IMR-90 (cell line): ENCODE results near the gene GNG7. TPM values are rescaled to one million over a fixed set of nuclear protein-coding genes. Genes with fewer than 3 reads are reported as not detected.

ENCODE experiments used
- ATAC-seq: fragments of 200-7000 bp; cut with Tn5 transposase; 2 replicates; pipeline ENCODE4 v1.9.1; 2020; ENCODE audit warnings: low read depth, mild to moderate bottlenecking, moderate library complexity
- BruUV-seq: library from RNA; stranded (reverse); fragments of 400-500 nt; replicated peaks from 2 replicates; lab custom pipeline; 2021; lab: Mats Ljungman, UMichigan
- CTCF ChIA-PET: fragments of 300-600 bp; formaldehyde crosslinking; extraction: SDS; loops from one replicate; lab custom pipeline; 2021; ENCODE audit warnings: antibody characterized with exemption; lab: Yijun Ruan, JAX
- POLR2A ChIA-PET: fragments of 300-600 bp; sonication (Branson Sonifier 250); formaldehyde crosslinking; loops from one replicate; lab custom pipeline; 2022; ENCODE audit warnings: antibody characterized with exemption; ENCODE audit not compliant: unreplicated experiment; lab: Charles Lee
- DNase-seq: peaks from one replicate; pipeline ENCODE4 v3.0.0; 2013
- H2AFZ ChIP-seq: replicated peaks from 2 replicates; pipeline ENCODE3; 2013; ENCODE audit warnings: low read length, mild to moderate bottlenecking; ENCODE audit not compliant: poor library complexity
- H2AK5ac ChIP-seq: 2 replicates; pipeline ENCODE4 v1.6.1; 2013; ENCODE audit warnings: low read depth, low read length, inconsistent platforms
- H2AK9ac ChIP-seq: replicated peaks from 2 replicates; pipeline ENCODE3; 2013; ENCODE audit warnings: mild to moderate bottlenecking, low read depth, low read length, moderate library complexity; ENCODE audit not compliant: poor library complexity
- H2BK120ac ChIP-seq: 2 replicates; pipeline ENCODE4 v1.6.1; 2013; ENCODE audit warnings: low read depth, low read length, inconsistent platforms
- H2BK15ac ChIP-seq: 3 replicates; pipeline ENCODE4 v1.6.1; 2013; ENCODE audit warnings: low read depth, low read length, inconsistent platforms
- H2BK20ac ChIP-seq: 2 replicates; pipeline ENCODE4 v1.6.1; 2013; ENCODE audit warnings: low read depth, mild to moderate bottlenecking, inconsistent platforms, low read length, moderate library complexity
- H2BK5ac ChIP-seq: 2 replicates; pipeline ENCODE4 v1.6.1; 2013; ENCODE audit warnings: mild to moderate bottlenecking, low read depth, low read length, inconsistent platforms; ENCODE audit not compliant: poor library complexity, severe bottlenecking
- H3K14ac ChIP-seq: replicated peaks from 2 replicates; pipeline ENCODE4 v1.6.1; 2013; ENCODE audit warnings: low read depth, low read length, inconsistent platforms
- H3K18ac ChIP-seq: 2 replicates; pipeline ENCODE4 v1.6.1; 2013; ENCODE audit warnings: low read depth, low read length, control low read depth
- H3K23ac ChIP-seq: 2 replicates; pipeline ENCODE4 v1.6.1; 2013; ENCODE audit warnings: low read depth, low read length, inconsistent platforms
- H3K27ac ChIP-seq: 2 replicates; pipeline ENCODE4 v1.5.1; 2013; ENCODE audit warnings: mild to moderate bottlenecking, control low read depth, low read length; ENCODE audit not compliant: insufficient read depth
- H3K27me3 ChIP-seq: 2 replicates; pipeline ENCODE4 v1.6.1; 2013; ENCODE audit warnings: low read length; ENCODE audit not compliant: control insufficient read depth, insufficient read depth
- H3K36me3 ChIP-seq: 2 replicates; pipeline ENCODE4 v1.6.1; 2013; ENCODE audit warnings: low read length, mixed read lengths; ENCODE audit not compliant: control insufficient read depth, insufficient read depth
- H3K4ac ChIP-seq: 2 replicates; pipeline ENCODE4 v1.6.1; 2013; ENCODE audit warnings: low read depth, low read length, inconsistent platforms
- H3K4me1 ChIP-seq: 2 replicates; pipeline ENCODE4 v1.6.1; 2013; ENCODE audit warnings: low read length, mixed read lengths; ENCODE audit not compliant: control insufficient read depth, insufficient read depth
- H3K4me2 ChIP-seq: 2 replicates; pipeline ENCODE4 v1.6.1; 2013; ENCODE audit warnings: low read depth, mild to moderate bottlenecking, control low read depth, low read length, moderate library complexity
- H3K4me3 ChIP-seq: 2 replicates; pipeline ENCODE4 v1.5.1; 2013; ENCODE audit warnings: low read depth, mild to moderate bottlenecking, control low read depth, low read length, moderate library complexity; ENCODE audit not compliant: insufficient read depth
- H3K56ac ChIP-seq: 2 replicates; pipeline ENCODE4 v1.6.1; 2013; ENCODE audit warnings: low read length, inconsistent platforms; ENCODE audit not compliant: insufficient read depth; ENCODE audit errors: extremely low read depth
- H3K79me1 ChIP-seq, 2 experiments: 2 replicates each; pipeline ENCODE4 v1.6.1; 2013; ENCODE audit warnings: low read length in 2 of 2, inconsistent platforms in 1 of 2, low read depth in 1 of 2
- H3K9ac ChIP-seq: 2 replicates; pipeline ENCODE4 v1.6.1; 2013; ENCODE audit warnings: low read depth, low read length, control low read depth
- H3K9me1 ChIP-seq: 2 replicates; pipeline ENCODE4 v1.6.1; 2013; ENCODE audit warnings: low read length, inconsistent platforms; ENCODE audit not compliant: insufficient read depth
- H3K9me3 ChIP-seq: 2 replicates; pipeline ENCODE4 v1.6.1; 2013; ENCODE audit warnings: low read length; ENCODE audit not compliant: control insufficient read depth, insufficient read depth
- H4K20me1 ChIP-seq: 2 replicates; pipeline ENCODE4 v1.6.1; 2013; ENCODE audit warnings: low read length, inconsistent platforms; ENCODE audit not compliant: insufficient read depth
- H4K5ac ChIP-seq: 2 replicates; pipeline ENCODE4 v1.6.1; 2013; ENCODE audit warnings: mild to moderate bottlenecking, low read depth, low read length, control low read depth
- H4K8ac ChIP-seq, 2 experiments: 2 replicates each; pipeline ENCODE4 v1.6.1; 2013; ENCODE audit warnings: low read depth in 2 of 2, low read length in 2 of 2, control low read depth in 1 of 2, inconsistent platforms in 1 of 2
- H4K91ac ChIP-seq: 2 replicates; pipeline ENCODE4 v1.6.1; 2013; ENCODE audit warnings: low read depth, low read length, inconsistent platforms; ENCODE audit not compliant: insufficient read depth
- BHLHE40 ChIP-seq: fragments of 150-350 bp; IDR thresholded peaks from 2 replicates; pipeline ENCODE4 v1.6.1; 2016; ENCODE audit warnings: mild to moderate bottlenecking, low read depth, low read length
- CEBPB ChIP-seq: IDR thresholded peaks from 2 replicates; pipeline ENCODE4 v1.6.1; 2012; ENCODE audit warnings: low read depth, low read length, improper control_type of control experiment
- CHD1 ChIP-seq: IDR thresholded peaks from 2 replicates; pipeline ENCODE4 v1.6.1; 2012; ENCODE audit warnings: low read depth, low read length, improper control_type of control experiment
- FOS ChIP-seq: fragments of 150-350 bp; IDR thresholded peaks from 2 replicates; pipeline ENCODE4 v1.6.1; 2016; ENCODE audit warnings: low read depth, low read length
- MAZ ChIP-seq: IDR thresholded peaks from 2 replicates; pipeline ENCODE4 v1.6.1; 2012; ENCODE audit warnings: low read depth, mild to moderate bottlenecking, low read length, improper control_type of control experiment, moderate library complexity, borderline replicate concordance
- MXI1 ChIP-seq: IDR thresholded peaks from 2 replicates; pipeline ENCODE4 v1.6.1; 2012; ENCODE audit warnings: low read depth, mild to moderate bottlenecking, low read length, moderate library complexity, borderline replicate concordance
- NFE2L2 ChIP-seq: fragments of 150-350 bp; IDR thresholded peaks from 2 replicates; pipeline ENCODE4 v1.6.1; 2016; ENCODE audit warnings: low read depth, mild to moderate bottlenecking, low read length
- RAD21 ChIP-seq: IDR thresholded peaks from 2 replicates; pipeline ENCODE4 v1.6.1; 2012; ENCODE audit warnings: low read length, improper control_type of control experiment
- RFX5 ChIP-seq: IDR thresholded peaks from 2 replicates; pipeline ENCODE4 v1.8.0; 2012; ENCODE audit warnings: low read depth, mild to moderate bottlenecking, low read length, moderate library complexity
- SMC3 ChIP-seq: fragments of 150-350 bp; IDR thresholded peaks from 2 replicates; pipeline ENCODE4 v1.6.1; 2016; ENCODE audit warnings: low read depth, mild to moderate bottlenecking, antibody characterized with exemption, low read length, moderate library complexity
- WGBS, 2 experiments: methylation state at CpG; one replicate each; pipeline versions ENCODE4 v1.1.5 to v1.1.7; 2013; ENCODE audit warnings: missing lambda C conversion rate in 2 of 2; ENCODE audit not compliant: insufficient read length in 1 of 2; ENCODE audit errors: extremely low coverage in 2 of 2; 5-methylcytosine and 5-hydroxymethylcytosine counted together
- dilution Hi-C: fragments of 300-500 bp; cut with HindIII; formaldehyde crosslinking; loops from one replicate; pipeline ENCODE4 v1.14.3; 2018; ENCODE audit warnings: low sequenced_read_pairs; ENCODE audit not compliant: unreplicated experiment
- in situ Hi-C: fragments of 300-500 bp; cut with MboI; formaldehyde crosslinking; loops from 3 replicates; pipeline ENCODE4 v1.14.3; 2019; ENCODE audit warnings: low sequenced_read_pairs, inconsistent platforms, mixed read lengths
- intact Hi-C: fragments of 100-400 bp; cut with micrococcal nuclease; formaldehyde crosslinking; loops from 2 replicates; pipeline ENCODE4 v1.10.0; 2022
- polyA plus RNA-seq, 3 experiments: library from polyadenylated mRNA; depleted of rRNA; stranded (reverse); fragments of >200 nt; gene quantifications; 2 replicates each; pipeline ENCODE4 v1.2.3, GENCODE V29; 2012; ENCODE audit warnings: low replicate concordance in 1 of 3
- total RNA-seq: library from RNA; depleted of rRNA; stranded (reverse); fragments of >200 nt; gene quantifications from 2 replicates; pipeline ENCODE4 v1.2.3, GENCODE V29; 2012
- TF ChIP-seq, protein P1 (sequence below): fragments of 150-350 bp; IDR thresholded peaks from 2 replicates; pipeline ENCODE4 v1.6.1; 2017; ENCODE audit warnings: mild to moderate bottlenecking, antibody characterized with exemption, low read length, low read depth
- TF ChIP-seq, protein P2 (sequence below): fragments of 150-350 bp; IDR thresholded peaks from 2 replicates; pipeline ENCODE4 v1.6.1; 2016; ENCODE audit warnings: low read depth, mild to moderate bottlenecking, low read length, moderate library complexity, borderline replicate concordance
- TF ChIP-seq, protein P3 (sequence below): conservative IDR thresholded peaks from 2 replicates; pipeline ENCODE4 v1.5.1; 2012; ENCODE audit warnings: mild to moderate bottlenecking, low read depth, low read length, improper control_type of control experiment

Gene GNG7
- total and polyA plus RNA-seq, 2 of the 4 experiments (the other 2 are of a cell fraction) = under 0.01 to 0.21 TPM

DNA sequence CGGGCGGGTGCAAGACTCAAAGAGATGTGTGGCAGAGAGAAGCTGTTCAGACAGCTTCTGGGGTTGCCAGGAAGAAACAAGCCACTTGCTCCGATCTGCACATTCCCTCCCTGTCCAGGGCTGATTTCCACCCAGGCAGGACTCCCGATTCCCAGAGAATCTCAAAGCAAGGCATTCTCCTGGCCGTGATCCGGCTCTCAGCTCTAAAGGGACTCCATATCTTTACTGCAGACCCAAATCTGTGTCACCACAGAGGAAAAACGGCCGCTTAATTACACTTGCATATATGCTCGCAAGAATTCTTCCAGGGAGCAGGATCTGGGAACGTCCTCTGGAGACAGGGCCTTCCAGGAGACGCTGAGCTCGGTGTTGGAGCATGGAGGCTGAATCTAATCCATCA lies 25.7 kb downstream of the GNG7 start:
- Histone ChIP-seq H2AFZ (no peak overlapping the region), H3K4me1 (no peaks in the 10 kb centered on the region), H3K27me3 (peaks cover 43% of the 10 kb centered on the region), H3K9me1 (no peaks in the 10 kb centered on the region), H3K14ac (no peak overlapping the region), H3K9me3 (no peaks in the 10 kb centered on the region), H2AK9ac (no peak overlapping the region), H2BK5ac (no peak overlapping the region), H2BK15ac (no peak overlapping the region), H3K4me2 (no peak overlapping the region), H3K56ac (no peak overlapping the region), H3K18ac (no peak overlapping the region), H3K9ac (no peak overlapping the region), H2BK120ac (no peak overlapping the region), H4K8ac (no peak overlapping the region), H4K20me1 (no peaks in the 10 kb centered on the region), H3K23ac (no peak overlapping the region), H3K27ac (no peak overlapping the region), H4K5ac (no peak overlapping the region), H3K36me3 (no peaks in the 10 kb centered on the region), H3K79me1 (no peaks in the 10 kb centered on the region), H2AK5ac (no peak overlapping the region), H4K91ac (no peak overlapping the region), H3K4me3 (no peak overlapping the region), H2BK20ac (no peak overlapping the region), H3K4ac (no peak overlapping the region)
- dilution Hi-C loops (no loop called here), intact Hi-C loops (no loop called here), in situ Hi-C loops (no loop called here)
- BruUV-seq = no TSS peak
- DNase-seq (no peak), ATAC-seq (no peak)
- CTCF ChIA-PET = interaction anchor here (0.7 kb wide), 1 partner anchor 27 kb away, joined by 3 read pairs; no protein-coding TSS in a partner anchor
- TF ChIP-seq, protein P1, sequence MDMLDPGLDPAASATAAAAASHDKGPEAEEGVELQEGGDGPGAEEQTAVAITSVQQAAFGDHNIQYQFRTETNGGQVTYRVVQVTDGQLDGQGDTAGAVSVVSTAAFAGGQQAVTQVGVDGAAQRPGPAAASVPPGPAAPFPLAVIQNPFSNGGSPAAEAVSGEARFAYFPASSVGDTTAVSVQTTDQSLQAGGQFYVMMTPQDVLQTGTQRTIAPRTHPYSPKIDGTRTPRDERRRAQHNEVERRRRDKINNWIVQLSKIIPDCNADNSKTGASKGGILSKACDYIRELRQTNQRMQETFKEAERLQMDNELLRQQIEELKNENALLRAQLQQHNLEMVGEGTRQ = no peak
- TF ChIP-seq CEBPB (no peak), SMC3 (no peak), NFE2L2 (no peak), BHLHE40 (no peak), RFX5 (no peak), MAZ (no peak), RAD21 (no peak), MXI1 (no peak), CHD1 (no peak), FOS (no peak)
- TF ChIP-seq, protein P2, sequence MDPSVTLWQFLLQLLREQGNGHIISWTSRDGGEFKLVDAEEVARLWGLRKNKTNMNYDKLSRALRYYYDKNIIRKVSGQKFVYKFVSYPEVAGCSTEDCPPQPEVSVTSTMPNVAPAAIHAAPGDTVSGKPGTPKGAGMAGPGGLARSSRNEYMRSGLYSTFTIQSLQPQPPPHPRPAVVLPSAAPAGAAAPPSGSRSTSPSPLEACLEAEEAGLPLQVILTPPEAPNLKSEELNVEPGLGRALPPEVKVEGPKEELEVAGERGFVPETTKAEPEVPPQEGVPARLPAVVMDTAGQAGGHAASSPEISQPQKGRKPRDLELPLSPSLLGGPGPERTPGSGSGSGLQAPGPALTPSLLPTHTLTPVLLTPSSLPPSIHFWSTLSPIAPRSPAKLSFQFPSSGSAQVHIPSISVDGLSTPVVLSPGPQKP = no peak
- TF ChIP-seq, protein P3, sequence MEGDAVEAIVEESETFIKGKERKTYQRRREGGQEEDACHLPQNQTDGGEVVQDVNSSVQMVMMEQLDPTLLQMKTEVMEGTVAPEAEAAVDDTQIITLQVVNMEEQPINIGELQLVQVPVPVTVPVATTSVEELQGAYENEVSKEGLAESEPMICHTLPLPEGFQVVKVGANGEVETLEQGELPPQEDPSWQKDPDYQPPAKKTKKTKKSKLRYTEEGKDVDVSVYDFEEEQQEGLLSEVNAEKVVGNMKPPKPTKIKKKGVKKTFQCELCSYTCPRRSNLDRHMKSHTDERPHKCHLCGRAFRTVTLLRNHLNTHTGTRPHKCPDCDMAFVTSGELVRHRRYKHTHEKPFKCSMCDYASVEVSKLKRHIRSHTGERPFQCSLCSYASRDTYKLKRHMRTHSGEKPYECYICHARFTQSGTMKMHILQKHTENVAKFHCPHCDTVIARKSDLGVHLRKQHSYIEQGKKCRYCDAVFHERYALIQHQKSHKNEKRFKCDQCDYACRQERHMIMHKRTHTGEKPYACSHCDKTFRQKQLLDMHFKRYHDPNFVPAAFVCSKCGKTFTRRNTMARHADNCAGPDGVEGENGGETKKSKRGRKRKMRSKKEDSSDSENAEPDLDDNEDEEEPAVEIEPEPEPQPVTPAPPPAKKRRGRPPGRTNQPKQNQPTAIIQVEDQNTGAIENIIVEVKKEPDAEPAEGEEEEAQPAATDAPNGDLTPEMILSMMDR = no peak
- WGBS, 2 experiments = no CpG with 5 or more reads among the region's 12 CpGs
- POLR2A ChIA-PET = no interaction called here
